H9 (cell line): ENCODE results near the gene OPN5. TPM values are rescaled to one million over a fixed set of nuclear protein-coding genes. Genes with fewer than 3 reads are reported as not detected.

Source experiments
- DNase-seq: peaks from one replicate; pipeline ENCODE4 v3.0.0-alpha.2; 2017
- H2AFZ ChIP-seq: one replicate; pipeline ENCODE4 v1.6.1; 2013; ENCODE audit warnings: mild to moderate bottlenecking, low read length, control low read depth, moderate library complexity
- H2AK5ac ChIP-seq: 2 replicates; pipeline ENCODE4 v1.6.1; 2013; ENCODE audit warnings: low read length, control low read depth, mixed read lengths; ENCODE audit not compliant: insufficient read length
- H2BK120ac ChIP-seq: one replicate; pipeline ENCODE4 v1.6.1; 2013; ENCODE audit warnings: low read depth, mild to moderate bottlenecking, low read length, control low read depth, inconsistent platforms; ENCODE audit not compliant: poor library complexity, severe bottlenecking
- H2BK12ac ChIP-seq: 2 replicates; pipeline ENCODE4 v1.6.1; 2013; ENCODE audit warnings: low read length, control low read depth, mixed read lengths, low read depth; ENCODE audit not compliant: insufficient read length
- H2BK15ac ChIP-seq: 2 replicates; pipeline ENCODE4 v1.6.1; 2013; ENCODE audit warnings: low read depth, low read length, control low read depth
- H2BK20ac ChIP-seq: one replicate; pipeline ENCODE4 v1.6.1; 2013; ENCODE audit warnings: low read depth, mild to moderate bottlenecking, low read length, control low read depth, inconsistent platforms; ENCODE audit not compliant: poor library complexity, severe bottlenecking
- H2BK5ac ChIP-seq: 2 replicates; pipeline ENCODE4 v1.6.1; 2013; ENCODE audit warnings: low read length, control low read depth, mixed read lengths; ENCODE audit not compliant: insufficient read length
- H3K14ac ChIP-seq: 2 replicates; pipeline ENCODE4 v1.6.1; 2013; ENCODE audit warnings: low read length, control low read depth; ENCODE audit not compliant: insufficient read depth
- H3K18ac ChIP-seq: 2 replicates; pipeline ENCODE4 v1.6.1; 2013; ENCODE audit warnings: low read depth, mild to moderate bottlenecking, mixed read lengths, low read length, control low read depth; ENCODE audit not compliant: insufficient read length
- H3K23ac ChIP-seq: 2 replicates; pipeline ENCODE4 v1.6.1; 2013; ENCODE audit warnings: low read length, control low read depth, mixed read lengths, low read depth; ENCODE audit not compliant: insufficient read length
- H3K23me2 ChIP-seq: 2 replicates; pipeline ENCODE4 v1.6.1; 2013; ENCODE audit warnings: low read depth, mild to moderate bottlenecking, mixed read lengths, low read length, control low read depth; ENCODE audit not compliant: insufficient read length, poor library complexity, severe bottlenecking
- H3K27ac ChIP-seq: 2 replicates; pipeline ENCODE4 v1.5.1; 2013; ENCODE audit warnings: low read length, control low read depth, mixed read lengths, low read depth; ENCODE audit not compliant: insufficient read length
- H3K27me3 ChIP-seq: 2 replicates; pipeline ENCODE4 v1.6.1; 2013; ENCODE audit warnings: low read length, control low read depth, inconsistent platforms; ENCODE audit not compliant: insufficient read depth
- H3K4ac ChIP-seq: 2 replicates; pipeline ENCODE4 v1.6.1; 2013; ENCODE audit warnings: low read depth, mild to moderate bottlenecking, control low read depth, inconsistent platforms, low read length, moderate library complexity
- H3K4me1 ChIP-seq: 2 replicates; pipeline ENCODE4 v1.6.1; 2013; ENCODE audit warnings: low read length, control low read depth, inconsistent platforms; ENCODE audit not compliant: insufficient read depth
- H3K4me2 ChIP-seq: 2 replicates; pipeline ENCODE4 v1.6.1; 2013; ENCODE audit warnings: low read length, control low read depth, mixed read lengths; ENCODE audit not compliant: insufficient read length, insufficient read depth
- H3K56ac ChIP-seq: 2 replicates; pipeline ENCODE4 v1.6.1; 2013; ENCODE audit warnings: low read depth, mild to moderate bottlenecking, mixed read lengths, low read length, control low read depth; ENCODE audit not compliant: insufficient read length
- H3K79me1 ChIP-seq: 2 replicates; pipeline ENCODE4 v1.6.1; 2013; ENCODE audit warnings: low read depth, mild to moderate bottlenecking, moderate library complexity, low read length, control low read depth, inconsistent platforms; ENCODE audit not compliant: insufficient read depth, poor library complexity, severe bottlenecking
- H3K79me2 ChIP-seq: 2 replicates; pipeline ENCODE4 v1.6.1; 2013; ENCODE audit warnings: low read length, control low read depth, inconsistent platforms; ENCODE audit not compliant: insufficient read depth
- H3K9ac ChIP-seq: 2 replicates; pipeline ENCODE4 v1.6.1; 2013; ENCODE audit warnings: low read length, control low read depth, mixed read lengths; ENCODE audit not compliant: insufficient read length; ENCODE audit errors: extremely low read depth
- H3K9me3 ChIP-seq: one replicate; pipeline ENCODE4 v1.6.1; 2013; ENCODE audit warnings: low read depth, low read length, inconsistent platforms; ENCODE audit not compliant: control insufficient read depth
- H3T11ph ChIP-seq: one replicate; pipeline ENCODE4 v1.6.1; 2013; ENCODE audit warnings: mild to moderate bottlenecking, low read length, control low read depth, inconsistent platforms
- H4K20me1 ChIP-seq: one replicate; pipeline ENCODE4 v1.6.1; 2013; ENCODE audit not compliant: control insufficient read depth, insufficient read length, insufficient read depth
- H4K5ac ChIP-seq: 2 replicates; pipeline ENCODE4 v1.6.1; 2013; ENCODE audit warnings: low read depth, mild to moderate bottlenecking, mixed read lengths, low read length, control low read depth; ENCODE audit not compliant: insufficient read length
- H4K8ac ChIP-seq: replicated peaks from 2 replicates; pipeline ENCODE4 v1.6.1; 2013; ENCODE audit warnings: low read length, control low read depth, mixed read lengths, low read depth; ENCODE audit not compliant: insufficient read length
- H4K91ac ChIP-seq: 2 replicates; pipeline ENCODE4 v1.6.1; 2013; ENCODE audit warnings: low read depth, mild to moderate bottlenecking, moderate library complexity, mixed read lengths, low read length, control low read depth; ENCODE audit not compliant: insufficient read length
- H3K27ac Mint-ChIP-seq, 3 experiments: 2 replicates in 2 of 3; 3 replicates in 1 of 3; pipeline ENCODE4 v1.8.0; 2020 to 2021; ENCODE audit warnings: mixed read lengths in 3 of 3, mild to moderate bottlenecking in 1 of 3, moderate library complexity in 1 of 3
- H3K27me3 Mint-ChIP-seq: 2 replicates; pipeline ENCODE4 v1.8.0; 2021; ENCODE audit warnings: low read depth, mild to moderate bottlenecking, moderate library complexity, mixed read lengths
- H3K36me3 Mint-ChIP-seq, 3 experiments: 2 replicates in 2 of 3; 3 replicates in 1 of 3; pipeline ENCODE4 v1.8.0; 2020 to 2021; ENCODE audit warnings: low read depth in 3 of 3, mixed read lengths in 3 of 3; ENCODE audit not compliant: insufficient read depth in 1 of 3
- H3K4me1 Mint-ChIP-seq, 2 experiments: 2 replicates each; pipeline ENCODE4 v1.8.0; 2020; ENCODE audit warnings: mixed read lengths in 2 of 2
- H3K4me3 Mint-ChIP-seq, 2 experiments: 2 replicates in 1 of 2; 3 replicates in 1 of 2; pipeline ENCODE4 v1.8.0; 2020 to 2021; ENCODE audit warnings: mild to moderate bottlenecking in 2 of 2, mixed read lengths in 2 of 2, moderate library complexity in 1 of 2
- H3K9me3 Mint-ChIP-seq, 2 experiments: 2 replicates in 1 of 2; 3 replicates in 1 of 2; pipeline ENCODE4 v1.8.0; 2020; ENCODE audit warnings: mild to moderate bottlenecking in 2 of 2, mixed read lengths in 2 of 2, moderate library complexity in 1 of 2
- WGBS: extraction: QIAGEN DNeasy Blood & Tissue Kit; methylation state at CpG from one replicate; pipeline ENCODE4 v1.1.7; 2013; ENCODE audit warnings: missing lambda C conversion rate, low lambda C conversion rate, mixed read lengths; ENCODE audit not compliant: insufficient read length; ENCODE audit errors: extremely low coverage; 5-methylcytosine and 5-hydroxymethylcytosine counted together
- total RNA-seq: library from RNA; stranded (reverse); gene quantifications from 2 replicates; pipeline ENCODE4 v1.2.1, GENCODE V29; 2021
- TF ChIP-seq, protein P1 (sequence below): fragments of 200-600 bp; sonication (generic); conservative IDR thresholded peaks from 3 replicates; pipeline ENCODE4 v1.8.0; 2021; ENCODE audit warnings: antibody characterized with exemption, mild to moderate bottlenecking

OPN5 gene
- total RNA-seq, 1 experiment from 2014 or later = not detected

DNA sequence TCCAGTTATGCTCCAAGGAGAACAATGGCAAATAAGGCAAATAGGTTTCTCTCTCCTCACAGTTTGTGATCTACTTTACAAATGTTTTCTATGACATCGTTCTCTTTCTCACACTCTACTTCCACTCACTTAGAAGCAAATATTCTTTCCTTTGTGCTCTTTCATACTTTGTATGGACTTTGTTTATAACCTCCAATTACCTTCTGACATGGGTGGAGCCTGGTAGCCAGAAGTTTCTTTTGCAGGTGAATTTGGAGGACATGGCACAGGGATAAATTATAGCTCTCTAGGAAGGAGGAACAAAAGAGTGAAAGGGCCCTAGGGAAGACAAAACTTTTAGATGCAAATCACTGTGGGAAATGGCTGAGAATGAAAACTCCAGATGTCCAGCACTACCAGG is 69.3 kb downstream of the OPN5 start:
- no peak overlapping the region for H2BK120ac ChIP-seq
- Mint-ChIP-seq H3K4me1 (no peaks in the 10 kb centered on the region), H3K27me3 (no peaks in the 10 kb centered on the region)

More for the DNA sequence above, 69.3 kb downstream of the OPN5 start:
- TF ChIP-seq, protein P1, sequence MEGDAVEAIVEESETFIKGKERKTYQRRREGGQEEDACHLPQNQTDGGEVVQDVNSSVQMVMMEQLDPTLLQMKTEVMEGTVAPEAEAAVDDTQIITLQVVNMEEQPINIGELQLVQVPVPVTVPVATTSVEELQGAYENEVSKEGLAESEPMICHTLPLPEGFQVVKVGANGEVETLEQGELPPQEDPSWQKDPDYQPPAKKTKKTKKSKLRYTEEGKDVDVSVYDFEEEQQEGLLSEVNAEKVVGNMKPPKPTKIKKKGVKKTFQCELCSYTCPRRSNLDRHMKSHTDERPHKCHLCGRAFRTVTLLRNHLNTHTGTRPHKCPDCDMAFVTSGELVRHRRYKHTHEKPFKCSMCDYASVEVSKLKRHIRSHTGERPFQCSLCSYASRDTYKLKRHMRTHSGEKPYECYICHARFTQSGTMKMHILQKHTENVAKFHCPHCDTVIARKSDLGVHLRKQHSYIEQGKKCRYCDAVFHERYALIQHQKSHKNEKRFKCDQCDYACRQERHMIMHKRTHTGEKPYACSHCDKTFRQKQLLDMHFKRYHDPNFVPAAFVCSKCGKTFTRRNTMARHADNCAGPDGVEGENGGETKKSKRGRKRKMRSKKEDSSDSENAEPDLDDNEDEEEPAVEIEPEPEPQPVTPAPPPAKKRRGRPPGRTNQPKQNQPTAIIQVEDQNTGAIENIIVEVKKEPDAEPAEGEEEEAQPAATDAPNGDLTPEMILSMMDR = no peak
- no CpG with 5 or more reads among the region's 1 CpG for WGBS
- Histone ChIP-seq H3K9ac (no peak overlapping the region), H3K4me1 (no peaks in the 10 kb centered on the region), H3K9me3 (no peaks in the 10 kb centered on the region), H3T11ph (no peak overlapping the region), H3K27ac (no peak overlapping the region), H3K79me1 (no peaks in the 10 kb centered on the region), H3K14ac (no peak overlapping the region), H2BK15ac (no peak overlapping the region), H3K27me3 (no peaks in the 10 kb centered on the region), H3K79me2 (no peaks in the 10 kb centered on the region), H4K8ac (no peak overlapping the region), H3K18ac (no peak overlapping the region), H2BK5ac (no peak overlapping the region), H4K91ac (no peak overlapping the region), H3K4ac (no peak overlapping the region), H4K20me1 (no peaks in the 10 kb centered on the region), H4K5ac (no peak overlapping the region), H3K23ac (no peak overlapping the region), H3K23me2 (no peaks in the 10 kb centered on the region), H2AK5ac (no peak overlapping the region), H3K56ac (no peak overlapping the region), H2BK12ac (no peak overlapping the region), H2BK20ac (no peak overlapping the region), H2AFZ (no peak overlapping the region), H3K4me2 (no peak overlapping the region)
- Mint-ChIP-seq H3K27ac (no peak overlapping the region), H3K36me3 (no peaks in the 10 kb centered on the region), H3K4me3 (no peak overlapping the region), H3K9me3 (no peaks in the 10 kb centered on the region)
- DNase-seq = no peak
